Endothelial cell (in vitro differentiated cells): ENCODE data around the gene NOXRED1. TPM values are rescaled to one million over a fixed set of nuclear protein-coding genes. Genes with fewer than 3 reads are reported as not detected.
"Not testable (repeated sequence)": the region's sequence is repeated elsewhere in the genome, so short reads cannot be mapped to it uniquely, and the experiment has no call there.

ENCODE experiments used
- DNase-seq: peaks from one replicate; pipeline ENCODE4 v3.0.0; 2021; ENCODE audit warnings: low spot score
- H3K27ac Mint-ChIP-seq: one replicate; pipeline ENCODE4 v1.8.0; 2021; ENCODE audit warnings: mixed read lengths, inconsistent platforms; ENCODE audit not compliant: unreplicated experiment
- H3K27me3 Mint-ChIP-seq: one replicate; pipeline ENCODE4 v1.8.0; 2021; ENCODE audit warnings: mild to moderate bottlenecking, moderate library complexity, mixed read lengths, inconsistent platforms; ENCODE audit not compliant: unreplicated experiment
- H3K36me3 Mint-ChIP-seq: one replicate; pipeline ENCODE4 v1.8.0; 2021; ENCODE audit warnings: mild to moderate bottlenecking, low read depth, mixed read lengths, inconsistent platforms; ENCODE audit not compliant: unreplicated experiment
- H3K4me1 Mint-ChIP-seq: one replicate; pipeline ENCODE4 v1.8.0; 2021; ENCODE audit warnings: mild to moderate bottlenecking, mixed read lengths, inconsistent platforms; ENCODE audit not compliant: unreplicated experiment
- H3K4me3 Mint-ChIP-seq: one replicate; pipeline ENCODE4 v1.8.0; 2021; ENCODE audit warnings: mild to moderate bottlenecking, mixed read lengths, inconsistent platforms; ENCODE audit not compliant: unreplicated experiment
- H3K9me3 Mint-ChIP-seq: one replicate; pipeline ENCODE4 v1.8.0; 2021; ENCODE audit warnings: mixed read lengths, inconsistent platforms; ENCODE audit not compliant: unreplicated experiment
- total RNA-seq: library from RNA; stranded (reverse); fragmentation: NEBNext Ultra II Directional; extraction: Animal tissue kit (Norgen Biotek cat#: 25700); gene quantifications from one replicate; pipeline ENCODE4 v1.2.1, GENCODE V29; 2021; ENCODE audit not compliant: unreplicated experiment
- TF ChIP-seq, protein P1 (sequence below): fragments of 200-600 bp; sonication (generic); IDR thresholded peaks from one replicate; pipeline ENCODE4 v1.5.0; 2021; ENCODE audit warnings: antibody characterized with exemption; ENCODE audit not compliant: unreplicated experiment

The NOXRED1 gene
- total RNA-seq, 1 donor from 2014 or later: 0.49 TPM

DNA sequence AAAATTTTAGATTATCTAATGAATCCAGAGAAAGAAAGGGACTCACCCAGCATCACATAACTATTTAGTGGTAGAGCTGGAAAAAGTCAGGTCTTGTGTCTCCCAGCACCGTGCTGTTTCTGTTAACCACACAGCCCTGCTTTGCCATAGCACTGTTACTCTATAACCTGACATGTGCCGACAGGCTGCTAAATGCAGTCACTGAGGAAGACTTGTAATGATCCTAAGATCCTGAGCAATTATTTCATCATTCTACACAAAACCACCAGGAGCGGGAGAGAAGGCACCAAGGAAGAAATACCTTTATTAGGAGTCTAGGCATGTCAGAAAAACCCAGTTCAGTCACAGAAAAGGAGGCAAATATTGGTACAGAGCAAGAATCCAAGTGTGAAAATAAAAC is 3.1 kb upstream of the NOXRED1 start:
- H3K36me3 Mint-ChIP-seq: peaks cover 64% of the 10 kb centered on the region
- no peaks in the 10 kb centered on the region for H3K27me3 Mint-ChIP-seq

DNA sequence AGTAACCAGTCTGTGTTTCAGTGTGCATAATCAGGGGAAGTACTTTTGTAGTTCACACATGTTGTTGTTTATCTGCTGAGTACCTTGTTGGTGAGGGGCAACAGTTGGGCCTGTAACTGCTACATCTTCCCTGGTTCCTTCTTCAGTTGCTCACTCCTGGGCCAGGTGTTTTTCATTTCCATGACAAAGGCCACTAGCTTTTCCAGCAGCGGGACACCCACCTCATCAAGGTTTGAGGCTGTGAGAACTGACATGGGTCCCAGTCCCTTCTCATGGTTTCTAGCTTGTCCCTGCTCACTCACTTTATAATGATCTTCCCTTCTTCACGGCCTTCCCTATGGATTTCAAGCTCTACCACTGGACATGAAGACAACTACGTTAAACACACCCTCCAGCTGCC is 1.5 kb upstream of the NOXRED1 start:
- Mint-ChIP-seq H3K4me3 (no peak overlapping the region), H3K4me1 (no peaks in the 10 kb centered on the region), H3K9me3 (no peaks in the 10 kb centered on the region), H3K27ac (no peak overlapping the region), H3K36me3 (peaks cover 65% of the 10 kb centered on the region), H3K27me3 (no peaks in the 10 kb centered on the region)
- DNase-seq: no peak
- TF ChIP-seq, protein P1, sequence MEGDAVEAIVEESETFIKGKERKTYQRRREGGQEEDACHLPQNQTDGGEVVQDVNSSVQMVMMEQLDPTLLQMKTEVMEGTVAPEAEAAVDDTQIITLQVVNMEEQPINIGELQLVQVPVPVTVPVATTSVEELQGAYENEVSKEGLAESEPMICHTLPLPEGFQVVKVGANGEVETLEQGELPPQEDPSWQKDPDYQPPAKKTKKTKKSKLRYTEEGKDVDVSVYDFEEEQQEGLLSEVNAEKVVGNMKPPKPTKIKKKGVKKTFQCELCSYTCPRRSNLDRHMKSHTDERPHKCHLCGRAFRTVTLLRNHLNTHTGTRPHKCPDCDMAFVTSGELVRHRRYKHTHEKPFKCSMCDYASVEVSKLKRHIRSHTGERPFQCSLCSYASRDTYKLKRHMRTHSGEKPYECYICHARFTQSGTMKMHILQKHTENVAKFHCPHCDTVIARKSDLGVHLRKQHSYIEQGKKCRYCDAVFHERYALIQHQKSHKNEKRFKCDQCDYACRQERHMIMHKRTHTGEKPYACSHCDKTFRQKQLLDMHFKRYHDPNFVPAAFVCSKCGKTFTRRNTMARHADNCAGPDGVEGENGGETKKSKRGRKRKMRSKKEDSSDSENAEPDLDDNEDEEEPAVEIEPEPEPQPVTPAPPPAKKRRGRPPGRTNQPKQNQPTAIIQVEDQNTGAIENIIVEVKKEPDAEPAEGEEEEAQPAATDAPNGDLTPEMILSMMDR: no peak

More for the DNA sequence above, 3.1 kb upstream of the NOXRED1 start:
- no peaks in the 10 kb centered on the region for H3K4me1 Mint-ChIP-seq
- TF ChIP-seq, protein P1: no peak
- no peaks in the 10 kb centered on the region for H3K9me3 Mint-ChIP-seq
- DNase-seq: no peak
- no peak overlapping the region for H3K27ac Mint-ChIP-seq
- no peak overlapping the region for H3K4me3 Mint-ChIP-seq

DNA sequence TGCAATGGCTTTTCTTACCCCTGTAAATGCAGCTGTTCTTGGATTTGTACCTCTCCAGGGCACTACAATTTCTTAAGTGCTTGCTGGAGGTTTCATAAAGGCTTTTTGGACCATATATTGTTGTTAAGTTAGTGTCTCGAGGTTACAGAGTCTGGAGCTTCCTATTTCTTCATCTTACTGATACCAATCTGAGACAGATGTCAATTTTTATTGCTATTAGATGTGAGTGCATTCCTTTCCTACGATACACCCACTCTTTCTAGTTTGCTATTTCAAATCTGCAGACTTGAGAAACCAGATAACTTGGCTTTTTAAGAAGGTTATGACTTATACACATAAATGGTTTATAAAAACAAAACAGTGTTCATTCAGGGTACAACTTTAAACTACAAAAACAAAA is 2.1 kb downstream of the NOXRED1 start:
- Mint-ChIP-seq H3K27me3 (no peaks in the 10 kb centered on the region), H3K27ac (no peak overlapping the region), H3K4me3 (no peak overlapping the region), H3K36me3 (peaks cover 38% of the 10 kb centered on the region), H3K9me3 (no peaks in the 10 kb centered on the region), H3K4me1 (no peaks in the 10 kb centered on the region)
- DNase-seq: no peak
- TF ChIP-seq, protein P1: no peak

DNA sequence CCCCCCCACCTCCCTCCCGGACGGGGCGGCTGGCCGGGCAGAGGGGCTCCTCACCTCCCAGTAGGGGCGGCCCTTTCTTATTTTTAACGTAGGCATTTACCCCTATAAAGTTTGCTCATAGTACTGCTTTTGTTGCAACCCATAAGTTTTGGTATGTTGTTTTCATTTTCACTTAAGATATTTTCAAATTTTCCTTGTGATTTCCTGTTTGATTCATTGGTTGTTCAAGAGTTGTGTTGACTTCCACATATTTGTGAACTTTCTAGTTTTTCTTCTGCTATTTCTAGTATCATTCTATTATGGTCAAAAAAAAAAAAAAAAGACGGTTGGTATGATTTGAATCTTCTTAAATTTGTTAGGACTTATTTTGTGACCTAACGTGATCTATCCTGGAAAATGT is 6.5 kb downstream of the NOXRED1 start:
- no peak overlapping the region for H3K4me3 Mint-ChIP-seq
- TF ChIP-seq, protein P1: no peak
- no peaks in the 10 kb centered on the region for H3K27me3 Mint-ChIP-seq
- DNase-seq: no peak
- no peaks in the 10 kb centered on the region for H3K9me3 Mint-ChIP-seq
- peaks cover 12% of the 10 kb centered on the region for H3K36me3 Mint-ChIP-seq
- H3K27ac Mint-ChIP-seq: no peak overlapping the region
- no peaks in the 10 kb centered on the region for H3K4me1 Mint-ChIP-seq

DNA sequence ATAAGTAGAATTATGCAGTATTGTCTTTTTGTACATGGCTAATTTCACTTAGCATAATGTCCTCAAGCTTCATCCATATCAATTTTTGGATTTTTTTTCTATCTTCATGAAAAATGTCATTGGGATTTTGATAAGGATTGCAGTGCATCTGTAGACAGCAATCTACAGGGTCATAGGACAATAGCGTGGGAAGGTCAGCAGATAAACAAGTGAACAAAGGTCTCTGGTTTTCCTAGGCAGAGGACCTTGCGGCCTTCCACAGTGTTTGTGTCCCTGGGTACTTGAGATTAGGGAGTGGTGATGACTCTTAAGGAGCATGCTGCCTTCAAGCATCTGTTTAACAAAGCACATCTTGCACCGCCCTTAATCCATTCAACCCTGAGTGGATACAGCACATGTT is 7.2 kb downstream of the NOXRED1 start:
- not testable (repeated sequence) for H3K27me3 Mint-ChIP-seq, H3K27ac Mint-ChIP-seq, H3K36me3 Mint-ChIP-seq, DNase-seq, H3K9me3 Mint-ChIP-seq, H3K4me1 Mint-ChIP-seq, H3K4me3 Mint-ChIP-seq

DNA sequence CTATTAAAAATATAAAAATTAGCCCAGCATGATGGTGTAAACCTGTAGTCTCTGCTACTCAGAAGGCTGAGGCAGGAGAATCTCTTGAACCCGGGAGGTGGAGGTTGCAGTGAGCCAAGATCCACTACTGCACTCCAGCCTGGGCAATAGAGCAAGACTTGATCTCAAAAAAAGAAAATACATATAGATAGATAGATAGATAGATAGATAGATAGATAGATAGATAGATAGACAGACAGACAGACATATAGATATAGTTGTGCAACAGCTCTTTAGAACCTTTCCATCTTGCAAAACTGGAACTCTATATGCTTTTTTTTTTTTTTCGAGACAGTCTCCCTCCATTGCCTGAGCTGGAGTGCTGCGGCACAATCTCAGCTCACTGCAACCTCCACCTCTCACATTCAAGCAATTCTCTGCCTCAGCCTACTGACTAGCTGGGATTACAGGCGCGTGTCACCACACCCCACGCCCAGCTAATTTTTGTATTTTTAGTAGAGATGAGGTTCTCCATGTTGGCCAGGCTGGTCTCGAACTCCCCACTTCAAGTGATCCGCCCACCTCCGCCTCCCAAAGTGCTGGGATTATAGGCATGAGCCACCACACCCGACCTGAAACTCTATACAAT is 7.8 kb downstream of the NOXRED1 start:
- not testable (repeated sequence) for DNase-seq, H3K27me3 Mint-ChIP-seq, H3K9me3 Mint-ChIP-seq, H3K27ac Mint-ChIP-seq, H3K36me3 Mint-ChIP-seq, H3K4me3 Mint-ChIP-seq, H3K4me1 Mint-ChIP-seq
